ENCODE data around the gene LRRC8B.

GRCh38 chr1:89557956-89558355, 33.3 kb downstream of the LRRC8B start:
- TF ChIP-seq TBP (CRISPR knock-in tag; IDR thresholded peaks at IDR 0.05), result no peak
- TF ChIP-seq ZHX2 (IDR thresholded peaks at IDR 0.05; ENCODE audit: low read depth), result no peak
- TF ChIP-seq ZHX2 (CRISPR knock-in tag; IDR thresholded peaks at IDR 0.05; ENCODE audit: borderline replicate concordance), result no peak
- TF ChIP-seq PAF1 (CRISPR knock-in tag; IDR thresholded peaks at IDR 0.05), result no peak
- TF ChIP-seq ZNF354B (CRISPR knock-in tag; IDR thresholded peaks at IDR 0.05), result no peak
- no peak for TF ChIP-seq POLR2A (IDR thresholded peaks at IDR 0.05; ENCODE audit: insufficient read depth in 1 of 2, low read depth in 2 of 2, low read length in 2 of 2)
- TF ChIP-seq CEBPB (IDR thresholded peaks at IDR 0.05; ENCODE audit: borderline replicate concordance, low read depth, low read length), result no peak
- TF ChIP-seq TGIF2 (CRISPR knock-in tag; IDR thresholded peaks at IDR 0.05), result no peak
- TF ChIP-seq JUND (CRISPR knock-in tag; IDR thresholded peaks at IDR 0.05), result no peak
- TF ChIP-seq, protein P1, sequence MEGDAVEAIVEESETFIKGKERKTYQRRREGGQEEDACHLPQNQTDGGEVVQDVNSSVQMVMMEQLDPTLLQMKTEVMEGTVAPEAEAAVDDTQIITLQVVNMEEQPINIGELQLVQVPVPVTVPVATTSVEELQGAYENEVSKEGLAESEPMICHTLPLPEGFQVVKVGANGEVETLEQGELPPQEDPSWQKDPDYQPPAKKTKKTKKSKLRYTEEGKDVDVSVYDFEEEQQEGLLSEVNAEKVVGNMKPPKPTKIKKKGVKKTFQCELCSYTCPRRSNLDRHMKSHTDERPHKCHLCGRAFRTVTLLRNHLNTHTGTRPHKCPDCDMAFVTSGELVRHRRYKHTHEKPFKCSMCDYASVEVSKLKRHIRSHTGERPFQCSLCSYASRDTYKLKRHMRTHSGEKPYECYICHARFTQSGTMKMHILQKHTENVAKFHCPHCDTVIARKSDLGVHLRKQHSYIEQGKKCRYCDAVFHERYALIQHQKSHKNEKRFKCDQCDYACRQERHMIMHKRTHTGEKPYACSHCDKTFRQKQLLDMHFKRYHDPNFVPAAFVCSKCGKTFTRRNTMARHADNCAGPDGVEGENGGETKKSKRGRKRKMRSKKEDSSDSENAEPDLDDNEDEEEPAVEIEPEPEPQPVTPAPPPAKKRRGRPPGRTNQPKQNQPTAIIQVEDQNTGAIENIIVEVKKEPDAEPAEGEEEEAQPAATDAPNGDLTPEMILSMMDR (CRISPR knock-in tag; IDR thresholded peaks at IDR 0.05), result no peak
- no peak for TF ChIP-seq ZNF713 (CRISPR knock-in tag; IDR thresholded peaks at IDR 0.05)
- no peak for TF ChIP-seq ZNF598 (CRISPR knock-in tag; IDR thresholded peaks at IDR 0.05; ENCODE audit: borderline replicate concordance)
- TF ChIP-seq KLF12 (CRISPR knock-in tag; IDR thresholded peaks at IDR 0.05; ENCODE audit: borderline replicate concordance), result no peak
- TF ChIP-seq GABPA (IDR thresholded peaks at IDR 0.05; ENCODE audit: low read depth, low read length), result no peak
- no peak for TF ChIP-seq GABPA (CRISPR knock-in tag; IDR thresholded peaks at IDR 0.05; ENCODE audit: low read depth)
- TF ChIP-seq SAP130 (CRISPR knock-in tag; IDR thresholded peaks at IDR 0.05; ENCODE audit: low read depth), result no peak
